NCI-H524 treated with DMSO at 0.1 percent for 48 hours (cell line): ENCODE measurements around the gene STOX2.

Experiments used
- DNase-seq: peaks from one replicate; lab custom pipeline; 2025; lab: John Stamatoyannopoulos, UW

The STOX2 gene, protein sequence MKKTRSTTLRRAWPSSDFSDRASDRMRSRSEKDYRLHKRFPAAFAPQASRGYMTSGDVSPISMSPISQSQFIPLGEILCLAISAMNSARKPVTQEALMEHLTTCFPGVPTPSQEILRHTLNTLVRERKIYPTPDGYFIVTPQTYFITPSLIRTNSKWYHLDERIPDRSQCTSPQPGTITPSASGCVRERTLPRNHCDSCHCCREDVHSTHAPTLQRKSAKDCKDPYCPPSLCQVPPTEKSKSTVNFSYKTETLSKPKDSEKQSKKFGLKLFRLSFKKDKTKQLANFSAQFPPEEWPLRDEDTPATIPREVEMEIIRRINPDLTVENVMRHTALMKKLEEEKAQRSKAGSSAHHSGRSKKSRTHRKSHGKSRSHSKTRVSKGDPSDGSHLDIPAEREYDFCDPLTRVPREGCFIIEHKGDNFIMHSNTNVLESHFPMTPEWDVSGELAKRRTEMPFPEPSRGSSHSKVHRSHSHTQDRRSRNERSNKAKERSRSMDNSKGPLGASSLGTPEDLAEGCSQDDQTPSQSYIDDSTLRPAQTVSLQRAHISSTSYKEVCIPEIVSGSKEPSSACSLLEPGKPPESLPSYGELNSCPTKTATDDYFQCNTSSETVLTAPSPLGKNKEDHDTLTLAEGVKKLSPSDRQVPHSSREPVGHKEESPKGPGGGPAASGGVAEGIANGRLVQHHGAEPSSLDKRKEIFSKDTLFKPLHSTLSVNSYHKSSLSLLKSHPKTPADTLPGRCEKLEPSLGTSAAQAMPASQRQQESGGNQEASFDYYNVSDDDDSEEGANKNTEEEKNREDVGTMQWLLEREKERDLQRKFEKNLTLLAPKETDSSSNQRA (N-terminal part only)

DNA sequence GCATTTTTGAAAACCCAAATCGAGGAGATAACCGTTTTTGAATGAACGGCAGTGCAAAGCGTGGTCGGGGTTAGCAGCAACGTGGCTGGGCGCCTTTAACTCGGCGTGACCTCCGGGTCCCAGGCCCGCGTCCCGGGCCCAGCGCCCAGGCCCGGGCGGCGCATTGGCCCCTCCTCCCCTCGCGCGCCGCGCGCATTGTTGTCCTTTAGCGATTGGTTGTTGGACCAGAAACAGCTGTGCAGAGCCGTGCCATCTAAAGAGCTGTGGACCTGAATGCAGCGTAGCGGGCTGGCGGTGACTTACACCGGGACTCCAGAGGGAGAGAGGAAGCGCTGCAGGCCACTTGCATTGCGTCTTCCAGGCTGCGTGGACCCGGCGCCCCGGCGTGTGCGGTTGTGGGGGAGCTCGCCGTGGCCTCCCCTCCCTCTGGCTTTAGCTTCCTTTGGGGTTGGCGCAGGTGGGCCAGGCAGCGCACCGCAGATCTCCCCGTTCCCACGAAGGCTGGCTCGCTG, at the start of gene STOX2:
TSS of gene STOX2 (plus strand) at position 227 of the 512 bp plus-strand sequence. CDS start 1,484 bp downstream, outside the sequence.
- DNase-seq: no peak

DNA sequence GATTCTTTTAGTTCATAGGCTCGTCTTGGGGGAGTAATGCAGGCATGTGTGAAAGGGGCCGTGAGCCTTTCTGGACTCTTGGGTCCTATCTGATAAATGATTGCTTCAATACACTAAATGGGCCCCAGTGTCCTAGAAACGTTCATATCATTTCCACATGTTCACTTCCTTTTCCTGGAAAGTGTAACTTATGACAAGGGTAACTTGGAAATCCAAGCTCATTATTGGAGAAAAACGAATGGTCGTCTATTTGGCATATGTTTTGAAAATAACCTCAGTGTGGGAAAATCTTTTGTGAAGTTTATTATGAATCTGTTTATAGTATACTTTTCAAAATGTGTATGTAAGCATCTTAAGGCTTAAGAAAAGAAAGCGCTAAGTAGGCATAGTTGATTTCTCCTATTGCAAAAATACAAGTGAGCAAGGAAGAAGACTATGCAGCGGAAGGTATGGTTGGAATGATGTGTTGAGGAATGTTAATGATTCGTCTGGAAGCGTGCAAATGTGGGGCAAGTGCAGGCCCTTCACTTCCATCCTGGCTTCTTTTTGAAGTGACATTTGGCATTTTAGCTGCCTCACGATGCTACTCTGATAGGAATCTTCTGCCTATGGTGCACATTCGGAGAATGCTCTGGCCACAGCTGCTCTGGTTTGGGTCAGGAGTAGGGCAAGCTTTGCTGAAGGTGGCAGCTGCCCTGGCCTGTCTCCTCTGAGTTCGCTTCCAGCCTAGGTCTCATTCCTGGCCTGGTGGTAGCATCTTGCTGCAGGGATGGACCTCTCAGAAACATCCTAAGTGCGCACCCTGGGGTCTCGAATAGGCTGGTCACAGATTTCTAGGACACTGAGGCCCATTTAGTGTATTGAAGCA, 49.5 kb upstream of the STOX2 start:
- DNase-seq: no peak

GRCh38 chr4:183857040-183857439, 48.1 kb upstream of the STOX2 start:
- no peak for DNase-seq

- no peak for DNase-seq
Measured at GRCh38 chr4:183858011-183858615, 47.0 kb upstream of the STOX2 start.

DNA sequence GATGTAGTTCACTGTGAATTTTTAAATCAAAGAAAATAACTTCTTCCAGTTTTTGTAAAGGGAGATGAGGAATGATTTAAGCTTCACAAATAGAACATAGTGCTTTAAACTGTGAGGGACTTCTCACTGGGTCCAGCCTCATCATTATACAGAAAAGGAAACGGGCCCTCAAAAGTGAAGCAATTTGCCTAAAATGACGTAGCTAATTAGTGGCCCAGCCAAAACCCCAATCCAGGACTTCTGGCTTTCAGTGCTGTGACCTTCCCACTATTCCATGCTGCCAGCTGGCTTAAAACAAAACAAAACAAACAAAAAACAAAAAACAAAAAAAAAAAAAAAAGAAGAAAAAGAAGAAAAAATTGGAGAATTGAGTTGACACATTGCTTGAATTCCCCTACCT, 45.0 kb upstream of the STOX2 start:
- DNase-seq: no peak

GRCh38 chr4:183860731-183861130, 44.4 kb upstream of the STOX2 start:
- DNase-seq: no peak

- DNase-seq: no peak
Measured at GRCh38 chr4:183861426-183861825, 43.7 kb upstream of the STOX2 start.

GRCh38 chr4:183863155-183863825, 41.8 kb upstream of the STOX2 start:
- DNase-seq: no peak

DNA sequence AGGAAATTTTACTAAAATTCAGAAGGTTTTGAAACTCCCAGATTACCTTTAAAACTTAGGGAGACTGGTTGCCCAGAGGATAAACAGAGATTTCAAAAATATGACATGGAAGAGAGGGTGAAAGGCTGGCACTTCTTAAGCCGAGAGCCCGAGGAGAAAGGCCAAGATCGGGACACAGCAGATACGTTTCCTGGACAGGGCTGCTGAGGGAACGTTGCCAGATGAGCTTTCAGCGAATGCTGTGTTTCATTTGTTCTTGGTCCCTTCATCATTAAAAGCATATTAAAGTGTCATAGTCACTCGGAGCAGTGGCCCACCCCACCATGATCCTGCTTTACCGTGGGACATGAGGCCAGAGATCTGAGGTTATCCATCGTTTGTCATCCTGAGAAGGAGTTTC, 37.9 kb upstream of the STOX2 start:
- DNase-seq: no peak

- DNase-seq: no peak
Measured at GRCh38 chr4:183870997-183871396, 34.1 kb upstream of the STOX2 start.

- DNase-seq: no peak
Measured at GRCh38 chr4:183871581-183871980, 33.5 kb upstream of the STOX2 start.

- no peak for DNase-seq
Measured at GRCh38 chr4:183872531-183872930, 32.6 kb upstream of the STOX2 start.

- no peak for DNase-seq
Measured at GRCh38 chr4:183873409-183874185, 31.5 kb upstream of the STOX2 start.

DNA sequence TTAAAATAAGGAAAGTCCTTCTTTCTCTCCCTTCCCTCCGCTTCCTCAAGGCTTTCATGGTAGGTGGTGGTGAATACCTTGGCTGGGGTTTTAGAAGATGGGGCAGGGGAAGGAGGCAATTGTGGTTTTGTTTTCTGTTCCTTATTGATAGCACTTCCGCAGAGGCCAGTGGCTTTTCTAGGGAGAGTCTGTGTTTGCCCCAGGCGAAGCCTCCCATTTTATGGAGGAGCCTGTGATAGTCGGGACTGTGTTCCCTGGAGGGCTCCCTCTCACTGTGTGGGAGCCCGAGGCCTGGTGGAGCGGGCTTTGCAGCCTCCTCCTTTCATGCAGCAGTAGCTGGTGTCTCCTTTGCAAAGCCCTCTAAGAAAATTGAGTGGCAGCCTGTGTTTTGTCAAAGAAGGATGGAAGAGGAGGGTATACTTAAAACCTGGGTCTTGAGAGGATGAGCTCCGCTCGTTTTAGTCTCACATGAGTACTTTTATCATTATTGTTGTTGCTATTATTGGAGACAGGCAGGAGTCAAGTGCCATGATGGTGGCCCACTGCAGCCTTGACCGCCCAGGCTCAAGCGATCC, 29.8 kb upstream of the STOX2 start:
- DNase-seq: no peak

- no peak for DNase-seq
Measured at GRCh38 chr4:183876268-183876934, 28.7 kb upstream of the STOX2 start.

GRCh38 chr4:183878251-183878970, 26.7 kb upstream of the STOX2 start:
- no peak for DNase-seq

DNA sequence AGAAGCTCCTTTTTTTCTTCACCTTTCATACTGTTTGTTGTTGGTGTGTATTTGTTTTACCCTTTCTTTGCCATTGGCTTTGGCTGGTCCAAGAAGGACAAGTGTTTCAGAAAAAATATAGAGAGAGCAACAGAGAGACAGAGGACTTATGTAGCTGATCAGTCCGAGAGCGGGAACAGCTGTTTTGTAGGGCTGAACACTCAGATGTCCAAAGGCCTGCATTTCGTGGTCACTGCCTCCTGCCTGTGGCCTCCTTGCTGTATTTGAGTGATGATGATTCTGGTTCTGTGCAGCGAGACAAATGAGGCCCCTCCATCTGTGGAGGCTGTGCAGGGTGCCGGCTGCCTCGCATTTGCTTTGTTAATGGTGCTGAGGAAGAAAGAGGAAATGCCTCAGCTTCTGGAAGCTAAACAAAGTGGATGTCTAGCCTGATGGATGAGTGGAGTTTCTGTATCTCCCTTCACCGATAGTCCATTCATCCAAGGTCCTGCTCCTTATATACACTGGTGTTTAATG, 19.8 kb upstream of the STOX2 start:
- no peak for DNase-seq

GRCh38 chr4:183887351-183887750, 17.8 kb upstream of the STOX2 start:
- DNase-seq: no peak
